ENCODE data around the gene MTERF1. TPM values are rescaled to one million over a fixed set of nuclear protein-coding genes. Genes with fewer than 3 reads are reported as not detected.

MTERF1 gene
- total and polyA plus RNA-seq, 2 experiments from 2014 or later = 14.5 to 19.7 TPM

Other genes with a start within 250 kb of the MTERF1 start
- 29.4 and 33.5 TPM in 2 replicates for gene AKAP9, start 60.2 kb upstream of the MTERF1 start, total RNA-seq (2014; rRNA removed; shearing (Covaris generic))
- 51.9 and 67.4 TPM in 2 replicates for gene AKAP9, start 60.2 kb upstream of the MTERF1 start, polyA plus RNA-seq (2016; fragmentation: Nextera tagmentation; extraction: Ambion mirVana)